Epithelial cell of prostate (primary cell): ENCODE results near the gene PLEKHO2.

ENCODE experiments used
- DNase-seq: peaks from one replicate; pipeline ENCODE4 v3.0.0-alpha.2; 2011; ENCODE audit warnings: low read depth, low spot score
- H3K27ac ChIP-seq: fragments of 450-650 bp; 2 replicates; pipeline ENCODE4 v1.5.1; 2017; ENCODE audit warnings: mild to moderate bottlenecking

The PLEKHO2 gene

GRCh38 chr15:64883997-64884511 is 42.3 kb downstream of the PLEKHO2 start:
- peak; percentile 76 for DNase-seq
- H3K27ac ChIP-seq: peak overlapping the region; percentile 75

GRCh38 chr15:64884679-64885078 is 43.0 kb downstream of the PLEKHO2 start:
- no peak overlapping the region for H3K27ac ChIP-seq
- no peak for DNase-seq

GRCh38 chr15:64888336-64888735 is 46.6 kb downstream of the PLEKHO2 start:
- H3K27ac ChIP-seq: no peak overlapping the region
- no peak for DNase-seq

- no peak for DNase-seq
- H3K27ac ChIP-seq: no peak overlapping the region
These were observed 49.8 kb downstream of the PLEKHO2 start for GRCh38 chr15:64891561-64891960.

- DNase-seq: no peak
- H3K27ac ChIP-seq: no peak overlapping the region
These were observed 51.2 kb downstream of the PLEKHO2 start for GRCh38 chr15:64892847-64893403.

- H3K27ac ChIP-seq: peak overlapping the region; percentile 41
- DNase-seq: peak; percentile 69
These were observed 52.0 kb downstream of the PLEKHO2 start for GRCh38 chr15:64893481-64894394.

GRCh38 chr15:64894395-64895056 is 52.8 kb downstream of the PLEKHO2 start:
- no peak for DNase-seq
- peak overlapping the region; percentile 41 for H3K27ac ChIP-seq

- DNase-seq: no peak
- H3K27ac ChIP-seq: no peak overlapping the region
These were observed 53.8 kb downstream of the PLEKHO2 start for GRCh38 chr15:64895285-64896065.

- DNase-seq: no peak
- H3K27ac ChIP-seq: no peak overlapping the region
These were observed 54.8 kb downstream of the PLEKHO2 start for GRCh38 chr15:64896371-64897069.

- H3K27ac ChIP-seq: peak overlapping the region; percentile 33
These were observed 55.8 kb downstream of the PLEKHO2 start for GRCh38 chr15:64897345-64897985.

GRCh38 chr15:64898406-64898805 is 56.7 kb downstream of the PLEKHO2 start:
- DNase-seq: no peak
- H3K27ac ChIP-seq: no peak overlapping the region

More at GRCh38 chr15:64897345-64897985, 55.8 kb downstream of the PLEKHO2 start:
- DNase-seq: no peak

- no peak for DNase-seq
- H3K27ac ChIP-seq: no peak overlapping the region
These were observed 59.4 kb downstream of the PLEKHO2 start for GRCh38 chr15:64901141-64901540.

- DNase-seq: no peak
- H3K27ac ChIP-seq: no peak overlapping the region
These were observed 60.2 kb downstream of the PLEKHO2 start for GRCh38 chr15:64901914-64902313.

- DNase-seq: no peak
- H3K27ac ChIP-seq: no peak overlapping the region
These were observed 61.1 kb downstream of the PLEKHO2 start for GRCh38 chr15:64902863-64903262.

GRCh38 chr15:64903326-64903950 is 61.7 kb downstream of the PLEKHO2 start:
- no peak for DNase-seq
- H3K27ac ChIP-seq: no peak overlapping the region

- H3K27ac ChIP-seq: no peak overlapping the region
- DNase-seq: no peak
These were observed 62.5 kb downstream of the PLEKHO2 start for GRCh38 chr15:64904189-64904588.

- DNase-seq: no peak
- no peak overlapping the region for H3K27ac ChIP-seq
These were observed 63.6 kb downstream of the PLEKHO2 start for GRCh38 chr15:64905119-64905831.

- no peak overlapping the region for H3K27ac ChIP-seq
- DNase-seq: no peak
These were observed 64.2 kb downstream of the PLEKHO2 start for GRCh38 chr15:64905941-64906340.
